ENCODE results near the gene CD46.

DNA sequence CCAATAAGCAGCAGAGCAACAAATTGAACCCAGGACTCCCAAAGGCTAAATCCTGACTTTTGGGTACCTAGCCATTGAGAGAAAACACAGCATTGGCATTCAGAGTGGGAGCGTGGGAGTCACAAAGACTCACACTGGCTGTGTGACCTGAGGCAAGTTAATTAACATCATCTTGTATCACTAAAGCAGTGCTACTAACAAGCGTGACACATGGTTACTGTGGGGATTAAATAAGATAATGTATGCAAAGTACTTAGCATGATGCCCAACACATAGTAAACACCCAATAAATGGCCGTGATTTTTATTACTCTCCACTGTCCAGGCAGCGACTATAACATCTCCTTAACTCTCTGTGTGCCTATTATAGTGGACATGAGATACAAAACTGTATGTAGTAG is 85.8 kb downstream of the CD46 start:
- TF ChIP-seq, protein P1, sequence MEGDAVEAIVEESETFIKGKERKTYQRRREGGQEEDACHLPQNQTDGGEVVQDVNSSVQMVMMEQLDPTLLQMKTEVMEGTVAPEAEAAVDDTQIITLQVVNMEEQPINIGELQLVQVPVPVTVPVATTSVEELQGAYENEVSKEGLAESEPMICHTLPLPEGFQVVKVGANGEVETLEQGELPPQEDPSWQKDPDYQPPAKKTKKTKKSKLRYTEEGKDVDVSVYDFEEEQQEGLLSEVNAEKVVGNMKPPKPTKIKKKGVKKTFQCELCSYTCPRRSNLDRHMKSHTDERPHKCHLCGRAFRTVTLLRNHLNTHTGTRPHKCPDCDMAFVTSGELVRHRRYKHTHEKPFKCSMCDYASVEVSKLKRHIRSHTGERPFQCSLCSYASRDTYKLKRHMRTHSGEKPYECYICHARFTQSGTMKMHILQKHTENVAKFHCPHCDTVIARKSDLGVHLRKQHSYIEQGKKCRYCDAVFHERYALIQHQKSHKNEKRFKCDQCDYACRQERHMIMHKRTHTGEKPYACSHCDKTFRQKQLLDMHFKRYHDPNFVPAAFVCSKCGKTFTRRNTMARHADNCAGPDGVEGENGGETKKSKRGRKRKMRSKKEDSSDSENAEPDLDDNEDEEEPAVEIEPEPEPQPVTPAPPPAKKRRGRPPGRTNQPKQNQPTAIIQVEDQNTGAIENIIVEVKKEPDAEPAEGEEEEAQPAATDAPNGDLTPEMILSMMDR (IDR thresholded peaks at IDR 0.05) = no peak
- no peak for TF ChIP-seq POLR2A (IDR thresholded peaks at IDR 0.05)

Data from testis (tissue), 2 donors.